ENCODE measurements around the gene CDH4.

DNA sequence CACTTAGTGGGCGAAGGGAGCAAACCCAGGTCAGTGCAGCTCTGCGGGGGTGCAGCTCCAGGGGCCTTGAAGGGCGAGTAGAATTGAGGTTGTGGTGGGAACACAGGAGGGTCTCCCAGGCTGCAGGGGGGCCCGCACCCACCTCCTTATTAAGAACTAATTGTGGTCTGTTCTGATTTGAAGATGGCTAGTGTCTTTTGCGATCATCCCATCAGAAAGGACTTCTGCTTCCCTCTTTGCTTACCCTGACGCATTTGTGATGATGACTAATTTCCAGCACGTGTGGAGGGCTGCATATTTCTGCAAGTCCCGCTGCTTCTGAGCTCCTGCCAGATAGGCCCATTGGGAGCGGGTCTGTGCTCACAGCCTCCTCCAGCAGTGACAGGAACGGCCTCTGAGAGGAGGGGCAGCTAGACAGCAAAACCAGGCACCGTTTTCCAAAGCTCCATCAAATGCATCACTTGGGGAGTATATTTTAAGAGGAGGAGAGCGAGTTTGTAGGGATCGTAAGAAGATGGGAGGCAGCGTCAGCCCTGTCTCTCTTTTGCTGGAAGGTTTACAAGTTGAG, 268.9 kb downstream of the CDH4 start:
- TF ChIP-seq POLR2A (IDR thresholded peaks at IDR 0.05; ENCODE audit: low read length) (no peak), GATA1 (IDR thresholded peaks at IDR 0.05; ENCODE audit: low read depth, low read length) (no peak)
